HG03175 (cell line): ENCODE measurements around the gene TEKT1.
"Not testable (repeated sequence)": the region's sequence is repeated elsewhere in the genome, so short reads cannot be mapped to it uniquely, and the experiment has no call there.

Experiments
- ATAC-seq: cut with Tn5 transposase; IDR thresholded peaks from one replicate; pipeline ENCODE4 v1.9.1; 2021; ENCODE audit warnings: mild to moderate bottlenecking, moderate library complexity; ENCODE audit not compliant: unreplicated experiment

The TEKT1 gene

DNA sequence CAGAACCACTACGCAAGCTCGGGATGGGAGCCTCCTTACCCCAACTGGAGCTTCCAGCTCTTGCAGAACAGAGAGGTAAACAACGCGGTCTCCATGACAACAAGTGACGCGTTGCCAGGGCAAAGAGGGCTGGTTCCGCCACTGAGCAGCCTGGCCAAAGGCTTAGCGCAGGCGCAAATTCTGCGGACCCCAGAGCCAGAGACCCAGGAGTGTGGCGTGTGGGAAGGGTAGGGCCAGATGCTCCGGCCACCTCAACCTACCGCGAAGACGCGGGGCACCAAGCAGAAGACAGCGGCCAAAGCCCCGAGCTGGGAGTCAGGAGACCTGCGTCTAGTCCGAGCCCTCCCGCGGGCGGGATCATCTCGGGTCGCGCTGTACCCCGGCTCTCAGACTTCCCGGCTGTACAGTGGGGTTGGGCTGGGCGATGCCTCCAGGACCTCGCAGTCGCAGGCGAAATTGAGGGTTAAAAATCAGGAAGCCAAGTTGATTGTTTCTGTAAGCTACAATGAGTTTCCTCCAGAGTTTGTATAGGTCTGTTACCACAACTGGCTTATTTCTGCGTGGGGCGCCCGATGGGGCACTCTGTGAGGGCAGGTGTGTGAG lies at the start of gene TEKT1:
Gene TEKT1 (minus strand): TSS at position 69 of the 603 bp plus-strand sequence. CDS start 1,353 bp downstream, outside the sequence.
- peak; percentile 57 for ATAC-seq

DNA sequence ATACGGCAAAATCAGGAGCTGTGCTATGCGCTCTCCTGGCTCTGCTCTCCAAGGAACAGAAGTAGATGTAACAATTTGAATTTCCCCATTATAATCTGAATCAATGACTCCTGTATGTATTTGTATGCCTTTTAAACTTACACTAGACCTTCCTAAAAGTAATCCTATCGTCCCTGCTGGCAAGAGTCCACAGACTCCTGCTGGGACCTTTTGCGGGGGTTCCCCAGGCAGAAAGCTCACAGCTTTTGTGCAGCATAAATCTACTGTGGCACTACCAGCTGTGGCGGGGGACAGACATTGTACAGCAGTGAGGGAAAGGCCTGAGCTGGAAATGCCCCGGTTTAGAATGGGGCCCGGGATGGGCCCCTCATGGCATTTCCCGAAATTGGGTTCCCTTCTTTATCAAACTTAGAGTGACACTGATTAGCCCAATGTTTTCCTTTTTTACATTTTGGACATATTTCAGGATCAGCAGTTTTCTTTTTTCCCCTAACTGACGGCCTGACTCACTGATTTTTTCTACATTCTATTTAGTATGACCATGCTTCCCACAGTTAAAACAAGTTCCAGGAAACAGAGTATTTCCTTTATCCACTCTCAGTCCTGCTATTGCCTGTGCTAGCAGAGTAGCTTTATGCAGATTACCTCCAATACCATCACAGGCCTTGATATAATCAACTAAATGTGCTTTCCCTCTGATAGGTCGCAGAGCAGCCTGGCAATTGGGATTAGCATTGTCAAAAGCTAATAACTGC lies 47.9 kb upstream of the TEKT1 start:
- not testable (repeated sequence) for ATAC-seq

DNA sequence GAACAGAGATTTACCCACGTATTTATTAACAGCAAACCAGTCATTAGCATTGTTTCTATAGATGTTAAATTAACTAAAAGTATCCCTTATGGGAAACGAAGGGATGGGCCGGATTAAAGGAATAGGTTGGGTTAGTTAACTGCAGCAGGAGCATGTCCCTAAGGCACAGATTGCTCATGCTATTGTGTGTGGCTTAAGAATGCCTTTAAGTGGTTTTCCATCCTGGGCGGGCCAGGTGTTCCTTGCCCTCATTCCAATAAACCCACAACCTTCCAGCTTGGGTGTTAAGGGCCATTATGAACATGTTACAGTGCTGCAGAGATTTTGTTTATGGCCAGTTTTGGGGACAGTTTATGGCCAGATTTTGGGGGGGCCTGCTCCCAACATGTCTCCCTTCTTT lies 43.7 kb upstream of the TEKT1 start:
- not testable (repeated sequence) for ATAC-seq

DNA sequence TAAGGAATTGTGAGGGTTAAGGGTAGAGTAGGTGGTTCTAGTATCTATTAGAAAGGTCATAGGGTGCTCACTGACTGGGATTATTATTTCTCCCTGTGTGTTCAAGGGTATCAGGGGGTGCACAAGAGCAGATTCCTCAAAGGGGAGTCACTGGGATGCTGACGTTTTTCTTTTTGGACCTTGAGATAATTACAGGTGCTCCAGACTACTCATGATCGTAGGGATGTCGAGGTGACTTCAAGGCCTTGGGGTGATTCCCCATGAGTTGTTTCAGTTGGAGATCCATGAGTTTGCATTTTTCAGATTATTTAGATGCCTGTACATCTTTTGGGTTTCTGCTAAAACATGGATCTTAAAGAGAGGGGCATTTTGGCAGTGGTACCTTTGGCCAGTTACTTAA lies 41.4 kb upstream of the TEKT1 start:
- no peak for ATAC-seq

DNA sequence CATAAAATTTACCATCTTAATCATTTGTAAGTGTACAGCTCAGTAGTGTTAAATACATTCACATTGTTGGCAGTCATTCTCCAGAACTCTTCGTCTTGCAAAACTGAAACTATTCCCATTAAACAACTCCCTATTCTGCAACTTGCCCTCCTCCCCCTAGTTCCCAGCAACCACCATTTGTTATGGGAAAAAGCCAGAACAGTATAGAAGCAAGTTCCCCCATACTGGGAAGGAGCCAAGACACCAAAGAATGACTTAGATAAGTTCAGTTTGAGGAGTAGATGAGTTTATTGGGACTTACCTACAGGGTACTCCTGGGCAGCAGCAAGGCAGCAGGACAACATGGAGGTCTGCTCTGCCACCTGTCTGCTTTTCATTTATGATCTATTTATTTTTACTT lies 39.3 kb upstream of the TEKT1 start:
- ATAC-seq = no peak

- ATAC-seq = no peak
Measured at GRCh38 chr17:6868582-6868981, 37.1 kb upstream of the TEKT1 start.

GRCh38 chr17:6867849-6868248 lies 36.3 kb upstream of the TEKT1 start:
- no peak for ATAC-seq

GRCh38 chr17:6862825-6863224 lies 31.3 kb upstream of the TEKT1 start:
- ATAC-seq = no peak

GRCh38 chr17:6862122-6862521 lies 30.6 kb upstream of the TEKT1 start:
- no peak for ATAC-seq

GRCh38 chr17:6857904-6858303 lies 26.4 kb upstream of the TEKT1 start:
- ATAC-seq = no peak

- ATAC-seq = no peak
Measured at GRCh38 chr17:6857336-6857735, 25.8 kb upstream of the TEKT1 start.

- ATAC-seq = no peak
Measured at GRCh38 chr17:6856051-6856450, 24.5 kb upstream of the TEKT1 start.

DNA sequence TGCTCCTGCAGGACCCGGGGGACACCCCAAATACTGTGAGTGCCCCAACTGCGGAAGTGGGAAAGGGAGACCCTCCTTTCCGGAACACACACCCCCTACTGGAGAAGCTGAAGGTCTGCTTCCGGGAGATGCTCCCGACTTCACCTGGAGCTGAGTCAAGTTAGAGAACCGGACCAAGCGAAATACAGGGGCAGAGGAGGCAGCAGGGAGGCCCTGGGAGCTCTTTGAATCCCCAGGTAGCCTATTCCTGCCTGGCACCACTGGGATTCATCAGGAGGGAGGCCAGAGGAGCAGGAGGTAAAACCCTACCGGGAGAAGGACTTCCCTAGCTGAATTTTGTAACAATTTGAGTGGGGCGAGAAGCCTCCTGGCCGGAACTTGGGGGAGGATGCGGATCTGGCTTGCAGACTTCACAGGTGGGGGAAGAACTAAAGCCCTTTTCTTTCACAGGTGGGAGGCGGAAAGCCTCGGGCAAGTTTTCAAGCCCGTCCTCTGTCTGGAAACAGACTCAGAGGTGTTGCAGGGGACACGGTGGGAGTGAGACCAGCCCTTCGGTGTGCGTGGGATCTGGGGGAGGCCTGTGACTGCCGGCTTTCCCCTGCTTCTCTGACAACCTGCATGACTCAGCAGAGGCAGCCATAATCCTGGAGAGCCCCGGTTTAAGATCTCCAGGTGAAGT lies 22.4 kb upstream of the TEKT1 start:
- ATAC-seq = no peak

DNA sequence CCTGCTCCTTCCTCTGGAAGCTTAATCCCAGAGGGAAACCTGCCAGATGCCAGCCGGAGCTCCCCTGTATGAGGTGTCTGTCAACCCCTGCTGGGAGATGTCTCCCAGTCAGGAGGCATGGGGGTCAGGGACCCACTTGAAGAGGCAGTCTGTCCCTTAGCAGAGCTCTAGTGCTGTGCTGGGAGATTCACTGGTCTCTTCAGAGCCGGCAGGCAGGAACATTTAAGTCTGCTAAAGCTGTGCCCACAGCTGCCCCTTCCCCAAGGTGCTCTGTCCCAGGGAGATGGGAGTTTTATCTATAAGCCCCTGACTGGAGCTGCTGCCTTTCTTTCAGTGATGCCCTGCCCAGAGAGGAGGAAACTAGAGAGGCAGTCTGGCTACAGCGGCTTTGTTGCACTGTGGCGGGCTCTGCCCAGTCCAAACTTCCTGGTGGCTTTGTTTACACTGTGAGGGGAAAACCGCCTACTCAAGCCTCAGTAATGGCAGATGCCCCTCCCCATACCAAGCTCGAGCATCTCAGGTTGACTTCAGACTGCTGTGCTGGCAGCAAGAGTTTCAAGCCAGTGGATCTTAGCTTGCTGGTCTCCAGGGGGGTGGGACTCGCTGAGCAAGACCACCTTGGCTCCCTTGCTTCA lies 17.1 kb upstream of the TEKT1 start:
- not testable (repeated sequence) for ATAC-seq

DNA sequence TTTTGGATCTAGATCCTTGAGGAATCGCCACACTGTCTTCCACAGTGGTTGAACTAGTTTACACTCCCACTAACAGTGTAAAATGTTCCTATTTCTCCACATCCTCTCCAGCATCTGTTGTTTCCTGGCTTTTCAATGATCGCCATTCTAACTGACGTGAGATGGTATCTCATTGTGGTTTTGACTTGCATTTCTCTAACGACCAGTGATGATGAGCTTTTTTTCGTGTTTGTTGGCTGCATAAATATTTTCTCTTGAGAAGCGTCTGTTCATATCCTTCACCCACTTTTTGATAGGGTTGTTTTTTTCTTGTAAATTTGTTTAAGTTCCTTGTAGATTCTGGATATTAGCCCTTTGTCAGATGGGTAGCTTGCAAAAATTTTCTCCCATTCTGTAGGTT lies 14.6 kb upstream of the TEKT1 start:
- not testable (repeated sequence) for ATAC-seq

GRCh38 chr17:6844406-6844805 lies 12.9 kb upstream of the TEKT1 start:
- ATAC-seq = not testable (repeated sequence)

DNA sequence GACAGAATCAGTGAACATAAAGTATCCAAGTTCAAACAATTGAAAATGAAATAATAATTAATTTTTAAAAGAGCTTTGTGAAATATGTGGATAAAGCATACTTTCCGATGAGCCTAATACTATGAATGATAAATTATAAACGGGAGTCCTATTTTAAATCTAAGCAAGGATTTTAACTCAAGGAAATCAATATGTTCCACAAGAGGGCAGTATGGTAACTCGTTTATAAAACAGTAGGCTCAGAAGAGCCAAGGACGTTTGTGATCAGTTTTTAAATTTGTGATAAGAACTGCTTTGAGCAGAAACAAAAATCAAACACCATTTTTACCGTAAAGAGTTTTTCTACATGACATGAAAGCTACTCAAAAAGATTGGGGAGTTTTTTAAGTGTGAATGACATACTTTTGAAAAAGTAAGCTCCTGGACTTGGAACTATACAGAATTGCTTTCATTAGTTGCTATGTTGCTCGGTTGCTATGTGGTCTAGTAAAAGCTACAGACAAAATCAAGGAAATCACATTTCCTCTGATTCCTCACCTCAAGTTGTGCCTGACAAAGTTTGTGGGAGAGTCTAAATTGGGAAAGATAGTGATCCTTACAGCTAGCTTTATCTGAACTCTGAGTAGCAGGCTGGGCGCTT lies 11.8 kb upstream of the TEKT1 start:
- no peak for ATAC-seq

DNA sequence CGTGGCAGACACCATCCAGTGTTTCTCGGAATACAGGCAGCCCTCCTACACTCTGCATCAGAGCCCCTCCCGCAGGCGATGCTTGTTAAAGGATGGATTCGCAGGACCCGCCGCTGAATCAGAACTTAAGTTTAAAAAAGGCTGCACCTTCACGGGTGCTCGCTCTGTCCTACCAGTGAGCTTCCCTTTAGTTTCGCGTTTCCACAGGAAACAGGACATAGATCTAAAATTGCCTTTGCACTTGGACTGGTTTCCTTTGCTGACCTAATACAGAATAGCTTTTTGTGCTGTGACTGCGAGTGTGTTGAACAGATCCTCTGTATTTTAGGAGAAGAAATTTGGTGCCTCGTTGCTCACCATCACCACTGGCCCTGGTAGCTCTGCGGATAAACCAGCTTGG lies 10.2 kb upstream of the TEKT1 start:
- ATAC-seq = not testable (repeated sequence)

DNA sequence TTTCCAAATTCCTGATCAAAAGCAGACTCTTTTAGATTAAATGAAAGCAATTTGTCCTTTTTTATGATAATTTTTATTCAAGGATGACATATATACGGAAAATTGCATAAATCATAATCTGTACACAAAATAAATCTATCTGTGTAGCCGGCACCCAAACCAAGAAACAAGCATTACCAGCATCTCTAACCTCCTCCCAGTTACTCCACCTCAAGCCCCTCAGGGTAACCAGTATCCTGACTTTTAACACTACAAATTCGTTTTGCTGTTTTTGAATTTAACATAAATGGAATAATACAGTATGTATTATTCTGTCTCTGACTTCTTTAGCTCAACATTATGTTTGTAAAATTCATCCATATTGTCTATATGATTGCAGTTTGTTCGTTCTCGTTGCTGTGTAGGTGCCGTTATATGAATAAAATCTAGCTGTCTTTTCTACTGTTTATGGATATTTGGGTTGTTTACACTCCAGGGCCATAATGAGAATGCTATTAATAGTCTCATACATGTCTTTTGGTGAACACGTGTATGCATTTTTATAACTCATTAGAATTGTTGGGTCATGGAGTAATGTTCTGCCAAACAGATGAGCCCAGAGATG lies 1.0 kb downstream of the TEKT1 start:
- no peak for ATAC-seq

DNA sequence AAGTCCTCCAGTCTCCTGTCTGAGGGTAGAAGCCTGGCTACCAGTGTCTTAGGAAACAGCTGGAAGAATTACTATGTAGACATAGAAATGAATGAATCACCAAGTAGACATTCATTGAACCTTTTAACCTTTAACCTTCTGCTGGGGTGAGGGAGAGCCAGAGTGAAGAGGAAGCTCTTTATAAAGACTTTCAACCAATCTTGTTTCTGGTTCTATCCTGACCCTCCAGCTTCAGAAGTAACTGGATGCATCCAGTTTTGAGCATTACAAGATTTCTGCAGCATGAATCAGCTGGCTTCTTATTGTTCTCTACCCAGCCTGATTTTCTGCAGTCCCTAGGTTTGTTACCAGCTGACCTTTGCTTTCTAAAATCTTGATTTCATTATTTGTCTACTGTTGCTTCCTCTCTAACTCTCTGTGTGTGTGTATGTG lies 8.5 kb downstream of the TEKT1 start:
- no peak for ATAC-seq

DNA sequence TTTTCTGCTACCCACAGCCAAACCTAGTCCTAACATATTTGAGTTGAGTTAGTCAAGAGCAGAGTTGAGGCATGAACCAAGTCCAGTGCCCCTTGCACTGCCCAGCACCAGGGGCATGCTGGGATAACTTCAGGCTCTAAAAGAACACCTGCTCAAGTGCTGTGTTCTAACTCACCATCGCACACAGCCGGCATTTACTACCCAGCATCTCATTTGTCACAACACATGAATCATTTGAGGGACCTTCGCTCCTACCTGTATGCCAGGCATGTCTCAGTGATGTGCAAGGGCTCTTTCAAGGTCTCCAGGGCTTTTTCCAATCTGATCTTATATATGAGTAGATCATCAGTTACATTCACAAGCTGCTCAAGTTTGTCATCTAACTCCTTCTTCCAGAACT lies 12.6 kb downstream of the TEKT1 start:
- ATAC-seq = no peak
